H1 (cell line): ENCODE results near the gene TPD52L1.

Experiments
- CBX8 ChIP-seq: fragments of 300-800, 300-1000 bp; sonication (generic); IDR thresholded peaks from 2 replicates; pipeline ENCODE4 v1.7.1; 2016; ENCODE audit warnings: low read depth, low read length, borderline replicate concordance
- CHD1 ChIP-seq: IDR thresholded peaks from 2 replicates; pipeline ENCODE4 v1.6.1; 2012; ENCODE audit warnings: low read depth, low read length, improper control_type of control experiment
- CREB1 ChIP-seq: IDR thresholded peaks from 2 replicates; pipeline ENCODE4 v1.6.1; 2012; ENCODE audit warnings: inconsistent platforms
- EP300 ChIP-seq, 2 experiments: IDR thresholded peaks; 1 replicate in 1 of 2; 2 replicates in 1 of 2; pipeline ENCODE4 v1.6.1; 2011 to 2012; ENCODE audit warnings: low read depth in 2 of 2, low read length in 2 of 2, mild to moderate bottlenecking in 2 of 2, borderline replicate concordance in 1 of 2, inconsistent platforms in 1 of 2, moderate library complexity in 1 of 2
- FOSL1 ChIP-seq: IDR thresholded peaks from 2 replicates; pipeline ENCODE4 v1.6.1; 2011; ENCODE audit warnings: mild to moderate bottlenecking, low read depth, low read length, moderate library complexity; ENCODE audit not compliant: insufficient read depth
- KDM5A ChIP-seq: fragments of 200-600 bp; IDR thresholded peaks from 2 replicates; pipeline ENCODE4 v1.7.1; 2012; ENCODE audit warnings: mild to moderate bottlenecking, low read length, inconsistent platforms, mixed read lengths
- POLR2A ChIP-seq, 2 experiments: IDR thresholded peaks; 1 replicate in 1 of 2; 2 replicates in 1 of 2; pipeline ENCODE4 v1.6.1; 2011; ENCODE audit warnings: low read depth in 2 of 2, low read length in 2 of 2, mild to moderate bottlenecking in 2 of 2; ENCODE audit errors: control extremely low read depth in 1 of 2
- POLR2AphosphoS5 ChIP-seq: IDR thresholded peaks from 2 replicates; pipeline ENCODE4 v1.6.1; 2011; ENCODE audit warnings: low read depth, low read length
- SIN3A ChIP-seq, 2 experiments: IDR thresholded peaks in 1 of 2; conservative IDR thresholded peaks in 1 of 2; 2 replicates each; pipeline ENCODE4 v1.6.1; 2011 to 2012; ENCODE audit warnings: low read length in 2 of 2, improper control_type of control experiment in 1 of 2, low read depth in 1 of 2, mild to moderate bottlenecking in 1 of 2
- SRF ChIP-seq: IDR thresholded peaks from 2 replicates; pipeline ENCODE4 v1.6.1; 2011; ENCODE audit warnings: mild to moderate bottlenecking, low read depth, low read length, moderate library complexity
- YY1 ChIP-seq: IDR thresholded peaks from 2 replicates; pipeline ENCODE4 v1.6.1; 2011; ENCODE audit warnings: low read depth, mild to moderate bottlenecking, low read length
- TF ChIP-seq, protein P1 (sequence below), 3 experiments: IDR thresholded peaks; 1 replicate in 2 of 3; 2 replicates in 1 of 3; pipeline versions ENCODE4 v1.5.1 to v1.6.1; 2011; ENCODE audit warnings: low read length in 3 of 3, mild to moderate bottlenecking in 3 of 3, inconsistent platforms in 2 of 3, low read depth in 1 of 3, moderate library complexity in 1 of 3; ENCODE audit not compliant: insufficient read depth in 1 of 3; ENCODE audit errors: control extremely low read depth in 1 of 3

- TF ChIP-seq CBX8: no peak
- TF ChIP-seq KDM5A: no peak
- TF ChIP-seq, protein P1, sequence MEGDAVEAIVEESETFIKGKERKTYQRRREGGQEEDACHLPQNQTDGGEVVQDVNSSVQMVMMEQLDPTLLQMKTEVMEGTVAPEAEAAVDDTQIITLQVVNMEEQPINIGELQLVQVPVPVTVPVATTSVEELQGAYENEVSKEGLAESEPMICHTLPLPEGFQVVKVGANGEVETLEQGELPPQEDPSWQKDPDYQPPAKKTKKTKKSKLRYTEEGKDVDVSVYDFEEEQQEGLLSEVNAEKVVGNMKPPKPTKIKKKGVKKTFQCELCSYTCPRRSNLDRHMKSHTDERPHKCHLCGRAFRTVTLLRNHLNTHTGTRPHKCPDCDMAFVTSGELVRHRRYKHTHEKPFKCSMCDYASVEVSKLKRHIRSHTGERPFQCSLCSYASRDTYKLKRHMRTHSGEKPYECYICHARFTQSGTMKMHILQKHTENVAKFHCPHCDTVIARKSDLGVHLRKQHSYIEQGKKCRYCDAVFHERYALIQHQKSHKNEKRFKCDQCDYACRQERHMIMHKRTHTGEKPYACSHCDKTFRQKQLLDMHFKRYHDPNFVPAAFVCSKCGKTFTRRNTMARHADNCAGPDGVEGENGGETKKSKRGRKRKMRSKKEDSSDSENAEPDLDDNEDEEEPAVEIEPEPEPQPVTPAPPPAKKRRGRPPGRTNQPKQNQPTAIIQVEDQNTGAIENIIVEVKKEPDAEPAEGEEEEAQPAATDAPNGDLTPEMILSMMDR (IDR thresholded peaks at IDR 0.05; ENCODE audit: control extremely low read depth in 1 of 3, insufficient read depth in 1 of 3, low read depth in 1 of 3, low read length in 3 of 3): no peak
- no peak for TF ChIP-seq CHD1
- TF ChIP-seq YY1: no peak
- TF ChIP-seq POLR2A (IDR thresholded peaks at IDR 0.05; ENCODE audit: control extremely low read depth in 1 of 2, low read depth in 2 of 2, low read length in 2 of 2): no peak
- no peak for TF ChIP-seq POLR2AphosphoS5
- no peak for TF ChIP-seq EP300 (IDR thresholded peaks at IDR 0.05; ENCODE audit: borderline replicate concordance in 1 of 2, low read depth in 2 of 2, low read length in 2 of 2)
- TF ChIP-seq SRF: no peak
- no peak for TF ChIP-seq CREB1
- no peak for TF ChIP-seq SIN3A (conservative IDR thresholded peaks at IDR 0.05 in 1 of 2, IDR thresholded peaks at IDR 0.05 in 1 of 2; ENCODE audit: low read depth in 1 of 2, low read length in 2 of 2)
- no peak for TF ChIP-seq FOSL1
These were observed 116.8 kb downstream of the TPD52L1 start for GRCh38 chr6:125270380-125270779.
